ENCODE data around the gene TMEM26. TPM values are rescaled to one million over a fixed set of nuclear protein-coding genes. Genes with fewer than 3 reads are reported as not detected.

TMEM26 gene
- total and polyA plus RNA-seq, 2 of the 13 experiments (the other 11 are each of a cell fraction or from before 2014, with no cell fraction given): not detected

DNA sequence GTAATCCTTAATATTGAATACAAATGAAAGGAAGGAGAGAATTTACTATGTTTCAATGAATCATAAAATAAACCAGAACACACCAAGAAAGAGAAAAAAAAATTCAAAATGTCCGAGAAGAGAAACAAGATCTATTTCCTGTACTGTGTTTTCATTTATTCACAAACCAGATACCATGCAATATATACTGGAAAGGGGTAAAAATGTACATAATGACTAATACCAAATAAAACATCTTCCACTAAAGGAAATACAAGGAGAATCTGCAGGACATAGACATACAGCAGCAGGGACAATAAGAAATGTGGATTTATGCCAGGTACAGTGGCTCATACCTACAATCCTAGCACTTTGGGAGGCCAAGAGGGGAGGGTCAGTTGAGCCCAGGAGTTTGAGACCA lies 24.3 kb upstream of the TMEM26 start:
- FAIRE-seq: no peak
- H3K4me1 ChIP-seq (ENCODE audit: insufficient read depth, low read length): no peaks in the 10 kb centered on the region
- ChIA-PET CTCF (ENCODE audit: low intra/inter-chr PET ratio, low total read pairs) (no interaction called here), POLR2A (no interaction called here)
- H3K9ac ChIP-seq (ENCODE audit: insufficient read depth, low read depth, low read length): no peak overlapping the region
- TF ChIP-seq FOXP1 (IDR thresholded peaks at IDR 0.05) (no peak), FOXP1 (CRISPR knock-in tag; IDR thresholded peaks at IDR 0.05) (no peak), ZNF749 (CRISPR knock-in tag; IDR thresholded peaks at IDR 0.05; ENCODE audit: borderline replicate concordance) (no peak), CENPT (CRISPR knock-in tag; IDR thresholded peaks at IDR 0.05; ENCODE audit: low read depth) (no peak), ETV6 (CRISPR knock-in tag; conservative IDR thresholded peaks at IDR 0.05) (no peak)
- H3K27ac ChIP-seq (ENCODE audit: extremely low read length, insufficient read depth, low read length): no peak overlapping the region
- intact Hi-C loops (cut with micrococcal nuclease; ENCODE audit: unreplicated experiment): no loop called here
- no peak for ATAC-seq
- no peaks in the 10 kb centered on the region for H3K79me2 ChIP-seq (ENCODE audit: insufficient read depth, low read length)
- in situ Hi-C loops (cut with HindIII; ENCODE audit: extremely low pct_ligation_motif_present, low pct_unique_long_range_greater_than_20kb): no loop called here
- no peaks in the 10 kb centered on the region for H4K20me1 ChIP-seq (ENCODE audit: insufficient read depth, low read length)
- H3K4me2 ChIP-seq (ENCODE audit: low read depth, low read length): no peak overlapping the region
- no peaks in the 10 kb centered on the region for H3K9me3 ChIP-seq (ENCODE audit: low read length)
- H3K36me3 ChIP-seq (replicated peaks in 1 of 2; ENCODE audit: control insufficient read depth in 1 of 2, insufficient read depth in 2 of 2, low read length in 2 of 2): no peaks in the 10 kb centered on the region
- H3K4me3 ChIP-seq (replicated peaks in 1 of 3; ENCODE audit: insufficient read depth in 1 of 3, low read depth in 2 of 3, low read length in 3 of 3): no peak overlapping the region
- DNase-seq (ENCODE audit: low spot score): no peak
- WGBS (ENCODE audit: low lambda C conversion rate): 2% methylated on average over 1 of the region's 1 CpG
- no peaks in the 10 kb centered on the region for H3K27me3 ChIP-seq (ENCODE audit: control insufficient read depth in 1 of 2, insufficient read depth in 2 of 2, low read length in 2 of 2)
- BruUV-seq (replicated peaks): no TSS peak
- H2AFZ ChIP-seq (ENCODE audit: low read length): no peak overlapping the region

DNA sequence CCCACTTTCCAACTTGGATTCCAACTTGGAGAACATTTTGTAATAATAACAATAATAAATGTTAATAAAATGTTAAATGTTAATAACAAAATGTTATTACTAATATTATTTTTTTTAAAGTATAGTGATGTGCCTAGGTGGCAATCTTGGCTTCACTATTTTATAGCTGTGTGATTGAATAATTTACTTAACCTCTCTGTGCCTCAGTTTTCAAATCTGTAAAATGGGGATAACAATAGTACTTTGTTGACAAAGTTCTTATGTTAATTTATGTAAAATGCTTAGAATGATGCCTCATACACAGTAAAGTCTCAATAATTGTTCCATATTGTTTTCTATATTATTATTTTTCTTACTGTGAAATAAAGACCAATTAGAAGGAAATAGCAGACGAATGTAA lies 23.3 kb upstream of the TMEM26 start:
- no peaks in the 10 kb centered on the region for H4K20me1 ChIP-seq (ENCODE audit: insufficient read depth, low read length)
- BruUV-seq (replicated peaks): no TSS peak
- FAIRE-seq (no peak), DNase-seq (ENCODE audit: low spot score) (no peak), ATAC-seq (no peak)
- H3K9me3 ChIP-seq (ENCODE audit: low read length): no peaks in the 10 kb centered on the region
- in situ Hi-C loops (cut with HindIII; ENCODE audit: extremely low pct_ligation_motif_present, low pct_unique_long_range_greater_than_20kb): no loop called here
- H3K27me3 ChIP-seq (ENCODE audit: control insufficient read depth in 1 of 2, insufficient read depth in 2 of 2, low read length in 2 of 2): no peaks in the 10 kb centered on the region
- H3K36me3 ChIP-seq (replicated peaks in 1 of 2; ENCODE audit: control insufficient read depth in 1 of 2, insufficient read depth in 2 of 2, low read length in 2 of 2): no peaks in the 10 kb centered on the region
- H3K79me2 ChIP-seq (ENCODE audit: insufficient read depth, low read length): no peaks in the 10 kb centered on the region
- POLR2A ChIA-PET: no interaction called here
- no peak overlapping the region for H3K4me2 ChIP-seq (ENCODE audit: low read depth, low read length)
- no peak overlapping the region for H3K4me3 ChIP-seq (replicated peaks in 1 of 3; ENCODE audit: insufficient read depth in 1 of 3, low read depth in 2 of 3, low read length in 3 of 3)
- H3K9ac ChIP-seq (ENCODE audit: insufficient read depth, low read depth, low read length): no peak overlapping the region
- no peak overlapping the region for H3K27ac ChIP-seq (ENCODE audit: extremely low read length, insufficient read depth, low read length)
- CTCF ChIA-PET (ENCODE audit: low intra/inter-chr PET ratio, low total read pairs): no interaction called here
- 7% methylated on average over 1 of the region's 1 CpG for WGBS (ENCODE audit: low lambda C conversion rate)
- TF ChIP-seq ZNF354B (CRISPR knock-in tag; IDR thresholded peaks at IDR 0.05) (no peak), ZNF629 (CRISPR knock-in tag; conservative IDR thresholded peaks at IDR 0.05) (peak; percentile 47)
- no peak overlapping the region for H2AFZ ChIP-seq (ENCODE audit: low read length)
- intact Hi-C loops (cut with micrococcal nuclease; ENCODE audit: unreplicated experiment): no loop called here
- H3K4me1 ChIP-seq (ENCODE audit: insufficient read depth, low read length): no peaks in the 10 kb centered on the region
